Measurements from ENCODE around the gene TRAF7.

Gene TRAF7

DNA sequence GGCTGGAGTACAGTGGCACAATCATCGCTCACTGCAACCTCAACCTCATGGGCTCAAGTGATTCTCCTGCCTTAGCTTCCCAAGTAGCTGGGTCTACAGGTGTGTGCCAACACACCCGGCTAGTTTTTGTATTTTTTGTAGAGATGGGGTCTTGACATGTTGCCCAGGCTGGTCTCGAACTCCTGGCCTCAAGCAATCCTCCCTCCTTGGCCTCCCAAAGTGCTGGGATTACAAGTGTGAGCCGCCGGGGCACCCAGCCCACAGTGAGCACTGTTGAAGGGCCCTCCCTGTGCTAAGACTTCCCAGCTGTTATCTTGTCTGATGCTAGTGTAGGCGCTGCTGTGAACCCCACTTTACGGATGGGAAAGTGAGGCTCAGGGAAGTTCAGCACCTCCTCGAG, 32.8 kb downstream of the TRAF7 start:
- DNase-seq (ENCODE audit: low spot score): no peak
- no peak overlapping the region for H3K4me3 ChIP-seq
- H3K27ac ChIP-seq: no peak overlapping the region
- TF ChIP-seq, protein P1, sequence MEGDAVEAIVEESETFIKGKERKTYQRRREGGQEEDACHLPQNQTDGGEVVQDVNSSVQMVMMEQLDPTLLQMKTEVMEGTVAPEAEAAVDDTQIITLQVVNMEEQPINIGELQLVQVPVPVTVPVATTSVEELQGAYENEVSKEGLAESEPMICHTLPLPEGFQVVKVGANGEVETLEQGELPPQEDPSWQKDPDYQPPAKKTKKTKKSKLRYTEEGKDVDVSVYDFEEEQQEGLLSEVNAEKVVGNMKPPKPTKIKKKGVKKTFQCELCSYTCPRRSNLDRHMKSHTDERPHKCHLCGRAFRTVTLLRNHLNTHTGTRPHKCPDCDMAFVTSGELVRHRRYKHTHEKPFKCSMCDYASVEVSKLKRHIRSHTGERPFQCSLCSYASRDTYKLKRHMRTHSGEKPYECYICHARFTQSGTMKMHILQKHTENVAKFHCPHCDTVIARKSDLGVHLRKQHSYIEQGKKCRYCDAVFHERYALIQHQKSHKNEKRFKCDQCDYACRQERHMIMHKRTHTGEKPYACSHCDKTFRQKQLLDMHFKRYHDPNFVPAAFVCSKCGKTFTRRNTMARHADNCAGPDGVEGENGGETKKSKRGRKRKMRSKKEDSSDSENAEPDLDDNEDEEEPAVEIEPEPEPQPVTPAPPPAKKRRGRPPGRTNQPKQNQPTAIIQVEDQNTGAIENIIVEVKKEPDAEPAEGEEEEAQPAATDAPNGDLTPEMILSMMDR (IDR thresholded peaks at IDR 0.05): no peak

GRCh38 chr16:2189252-2189893, 33.8 kb downstream of the TRAF7 start:
- H3K27ac ChIP-seq: no peak overlapping the region
- TF ChIP-seq, protein P1 (IDR thresholded peaks at IDR 0.05): no peak
- DNase-seq (ENCODE audit: low spot score): no peak
- no peak overlapping the region for H3K4me3 ChIP-seq

DNA sequence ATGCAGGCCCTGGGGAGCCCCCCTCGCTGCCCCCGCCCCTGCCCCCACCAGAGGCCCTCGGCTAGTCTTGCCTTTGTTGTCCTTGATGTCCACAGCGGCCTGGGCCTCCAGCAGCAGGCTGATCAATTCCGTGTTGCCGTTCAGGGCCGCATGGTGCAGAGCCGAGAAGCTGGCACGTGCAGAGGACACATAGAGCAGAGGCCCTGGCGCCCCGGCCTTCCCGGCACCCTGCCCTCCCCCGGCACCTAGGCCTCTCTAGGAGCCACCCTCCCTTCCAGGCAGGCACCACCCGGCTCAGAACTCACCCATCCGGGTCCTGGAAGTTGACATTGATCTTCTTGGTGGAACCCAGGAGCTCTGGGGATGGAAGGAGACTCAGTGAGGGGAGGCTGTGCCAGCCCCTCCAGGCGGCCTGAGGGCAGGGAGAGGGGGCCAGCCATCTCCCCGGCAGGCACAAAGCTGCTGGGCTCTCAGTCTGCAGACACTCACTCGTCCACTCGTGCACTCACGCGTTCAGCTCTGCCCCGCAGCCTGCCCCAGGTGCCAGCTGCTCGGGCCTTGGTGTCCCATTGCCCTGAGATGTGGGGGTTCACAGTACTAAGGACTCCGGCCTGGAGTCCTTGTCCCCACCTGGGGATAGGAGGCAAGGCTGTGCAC, 34.5 kb downstream of the TRAF7 start:
- Histone ChIP-seq H3K4me3 (no peak overlapping the region), H3K27ac (no peak overlapping the region)
- DNase-seq (ENCODE audit: low spot score): no peak
- TF ChIP-seq, protein P1 (IDR thresholded peaks at IDR 0.05): no peak

GRCh38 chr16:2190659-2191445, 35.3 kb downstream of the TRAF7 start:
- Histone ChIP-seq H3K27ac (no peak overlapping the region), H3K4me3 (no peak overlapping the region)
- no peak for DNase-seq (ENCODE audit: low spot score)
- TF ChIP-seq, protein P1 (IDR thresholded peaks at IDR 0.05): no peak

DNA sequence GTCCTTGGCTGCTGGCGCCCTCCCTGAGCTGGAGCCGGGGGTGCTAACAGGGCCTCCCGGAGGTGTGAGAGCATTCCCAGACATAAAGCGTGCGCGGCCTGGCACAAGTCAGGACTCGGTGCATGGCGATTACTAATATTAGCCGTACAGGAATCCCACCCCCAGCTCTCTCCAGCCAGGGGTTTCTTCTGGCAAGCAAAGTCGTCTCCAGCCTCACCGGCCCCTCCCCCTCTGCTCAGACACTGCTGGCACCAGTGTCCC, 35.8 kb downstream of the TRAF7 start:
- DNase-seq (ENCODE audit: low spot score): no peak
- TF ChIP-seq, protein P1 (IDR thresholded peaks at IDR 0.05): no peak

DNA sequence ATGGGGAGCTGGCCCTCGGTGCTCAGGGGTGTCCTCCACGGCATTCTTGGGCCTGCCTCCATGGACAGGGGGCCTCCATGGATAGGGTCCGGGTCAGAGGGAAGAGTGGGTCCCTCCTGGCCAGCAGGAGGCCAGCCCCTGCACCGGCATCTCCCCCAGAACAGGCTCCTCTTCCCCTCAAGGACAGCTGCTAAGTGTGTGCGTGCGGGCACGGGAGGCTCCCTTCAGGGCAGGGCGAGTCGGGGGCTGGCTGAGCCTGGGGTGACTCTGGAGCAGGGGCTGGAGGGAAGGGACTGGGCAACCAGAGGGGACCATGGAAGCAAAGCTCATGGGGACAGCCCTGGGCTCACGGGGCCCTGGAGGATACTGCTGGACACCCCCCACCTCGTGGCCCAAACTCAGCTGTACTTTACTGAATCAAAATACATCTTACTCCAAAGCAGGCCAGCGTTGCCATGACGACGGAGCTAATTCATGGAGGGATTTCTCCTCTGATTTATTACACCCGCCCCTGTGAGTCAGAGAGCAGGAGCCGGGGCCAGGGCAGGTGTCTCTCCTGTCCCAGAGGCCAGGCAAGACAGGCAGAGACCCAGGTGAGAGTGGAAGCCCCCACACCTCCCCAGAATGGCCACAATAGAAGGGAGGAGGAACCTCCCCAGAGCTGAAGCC, 38.7 kb downstream of the TRAF7 start:
- TF ChIP-seq, protein P1 (IDR thresholded peaks at IDR 0.05): no peak
- H3K4me3 ChIP-seq: no peak overlapping the region
- no peak overlapping the region for H3K27ac ChIP-seq
- DNase-seq (ENCODE audit: low spot score): no peak

More for the DNA sequence above, 35.8 kb downstream of the TRAF7 start:
- Histone ChIP-seq H3K27ac (no peak overlapping the region), H3K4me3 (no peak overlapping the region)
